IMR-90 (cell line): ENCODE data around the gene LIN9. TPM values are rescaled to one million over a fixed set of nuclear protein-coding genes. Genes with fewer than 3 reads are reported as not detected.

Experiments
- ATAC-seq: fragments of 200-7000 bp; cut with Tn5 transposase; 2 replicates; pipeline ENCODE4 v1.9.1; 2020; ENCODE audit warnings: low read depth, mild to moderate bottlenecking, moderate library complexity
- BruUV-seq: library from RNA; stranded (reverse); fragments of 400-500 nt; replicated peaks from 2 replicates; lab custom pipeline; 2021; lab: Mats Ljungman, UMichigan
- CTCF ChIA-PET: fragments of 300-600 bp; formaldehyde crosslinking; extraction: SDS; loops from one replicate; lab custom pipeline; 2021; ENCODE audit warnings: antibody characterized with exemption; lab: Yijun Ruan, JAX
- POLR2A ChIA-PET: fragments of 300-600 bp; sonication (Branson Sonifier 250); formaldehyde crosslinking; loops from one replicate; lab custom pipeline; 2022; ENCODE audit warnings: antibody characterized with exemption; ENCODE audit not compliant: unreplicated experiment; lab: Charles Lee
- DNase-seq: peaks from one replicate; pipeline ENCODE4 v3.0.0; 2013
- H2AFZ ChIP-seq: replicated peaks from 2 replicates; pipeline ENCODE3; 2013; ENCODE audit warnings: low read length, mild to moderate bottlenecking; ENCODE audit not compliant: poor library complexity
- H2AK5ac ChIP-seq: 2 replicates; pipeline ENCODE4 v1.6.1; 2013; ENCODE audit warnings: low read depth, low read length, inconsistent platforms
- H2AK9ac ChIP-seq: replicated peaks from 2 replicates; pipeline ENCODE3; 2013; ENCODE audit warnings: mild to moderate bottlenecking, low read depth, low read length, moderate library complexity; ENCODE audit not compliant: poor library complexity
- H2BK120ac ChIP-seq: 2 replicates; pipeline ENCODE4 v1.6.1; 2013; ENCODE audit warnings: low read depth, low read length, inconsistent platforms
- H2BK15ac ChIP-seq: 3 replicates; pipeline ENCODE4 v1.6.1; 2013; ENCODE audit warnings: low read depth, low read length, inconsistent platforms
- H2BK20ac ChIP-seq: 2 replicates; pipeline ENCODE4 v1.6.1; 2013; ENCODE audit warnings: low read depth, mild to moderate bottlenecking, inconsistent platforms, low read length, moderate library complexity
- H2BK5ac ChIP-seq: 2 replicates; pipeline ENCODE4 v1.6.1; 2013; ENCODE audit warnings: mild to moderate bottlenecking, low read depth, low read length, inconsistent platforms; ENCODE audit not compliant: poor library complexity, severe bottlenecking
- H3K14ac ChIP-seq: replicated peaks from 2 replicates; pipeline ENCODE4 v1.6.1; 2013; ENCODE audit warnings: low read depth, low read length, inconsistent platforms
- H3K18ac ChIP-seq: 2 replicates; pipeline ENCODE4 v1.6.1; 2013; ENCODE audit warnings: low read depth, low read length, control low read depth
- H3K23ac ChIP-seq: 2 replicates; pipeline ENCODE4 v1.6.1; 2013; ENCODE audit warnings: low read depth, low read length, inconsistent platforms
- H3K27ac ChIP-seq: 2 replicates; pipeline ENCODE4 v1.5.1; 2013; ENCODE audit warnings: mild to moderate bottlenecking, control low read depth, low read length; ENCODE audit not compliant: insufficient read depth
- H3K27me3 ChIP-seq: 2 replicates; pipeline ENCODE4 v1.6.1; 2013; ENCODE audit warnings: low read length; ENCODE audit not compliant: control insufficient read depth, insufficient read depth
- H3K36me3 ChIP-seq: 2 replicates; pipeline ENCODE4 v1.6.1; 2013; ENCODE audit warnings: low read length, mixed read lengths; ENCODE audit not compliant: control insufficient read depth, insufficient read depth
- H3K4ac ChIP-seq: 2 replicates; pipeline ENCODE4 v1.6.1; 2013; ENCODE audit warnings: low read depth, low read length, inconsistent platforms
- H3K4me1 ChIP-seq: 2 replicates; pipeline ENCODE4 v1.6.1; 2013; ENCODE audit warnings: low read length, mixed read lengths; ENCODE audit not compliant: control insufficient read depth, insufficient read depth
- H3K4me2 ChIP-seq: 2 replicates; pipeline ENCODE4 v1.6.1; 2013; ENCODE audit warnings: low read depth, mild to moderate bottlenecking, control low read depth, low read length, moderate library complexity
- H3K4me3 ChIP-seq: 2 replicates; pipeline ENCODE4 v1.5.1; 2013; ENCODE audit warnings: low read depth, mild to moderate bottlenecking, control low read depth, low read length, moderate library complexity; ENCODE audit not compliant: insufficient read depth
- H3K56ac ChIP-seq: 2 replicates; pipeline ENCODE4 v1.6.1; 2013; ENCODE audit warnings: low read length, inconsistent platforms; ENCODE audit not compliant: insufficient read depth; ENCODE audit errors: extremely low read depth
- H3K79me1 ChIP-seq, 2 experiments: 2 replicates each; pipeline ENCODE4 v1.6.1; 2013; ENCODE audit warnings: low read length in 2 of 2, inconsistent platforms in 1 of 2, low read depth in 1 of 2
- H3K9ac ChIP-seq: 2 replicates; pipeline ENCODE4 v1.6.1; 2013; ENCODE audit warnings: low read depth, low read length, control low read depth
- H3K9me1 ChIP-seq: 2 replicates; pipeline ENCODE4 v1.6.1; 2013; ENCODE audit warnings: low read length, inconsistent platforms; ENCODE audit not compliant: insufficient read depth
- H3K9me3 ChIP-seq: 2 replicates; pipeline ENCODE4 v1.6.1; 2013; ENCODE audit warnings: low read length; ENCODE audit not compliant: control insufficient read depth, insufficient read depth
- H4K20me1 ChIP-seq: 2 replicates; pipeline ENCODE4 v1.6.1; 2013; ENCODE audit warnings: low read length, inconsistent platforms; ENCODE audit not compliant: insufficient read depth
- H4K5ac ChIP-seq: 2 replicates; pipeline ENCODE4 v1.6.1; 2013; ENCODE audit warnings: mild to moderate bottlenecking, low read depth, low read length, control low read depth
- H4K8ac ChIP-seq, 2 experiments: 2 replicates each; pipeline ENCODE4 v1.6.1; 2013; ENCODE audit warnings: low read depth in 2 of 2, low read length in 2 of 2, control low read depth in 1 of 2, inconsistent platforms in 1 of 2
- H4K91ac ChIP-seq: 2 replicates; pipeline ENCODE4 v1.6.1; 2013; ENCODE audit warnings: low read depth, low read length, inconsistent platforms; ENCODE audit not compliant: insufficient read depth
- BHLHE40 ChIP-seq: fragments of 150-350 bp; IDR thresholded peaks from 2 replicates; pipeline ENCODE4 v1.6.1; 2016; ENCODE audit warnings: mild to moderate bottlenecking, low read depth, low read length
- CEBPB ChIP-seq: IDR thresholded peaks from 2 replicates; pipeline ENCODE4 v1.6.1; 2012; ENCODE audit warnings: low read depth, low read length, improper control_type of control experiment
- CHD1 ChIP-seq: IDR thresholded peaks from 2 replicates; pipeline ENCODE4 v1.6.1; 2012; ENCODE audit warnings: low read depth, low read length, improper control_type of control experiment
- CTCF ChIP-seq: conservative IDR thresholded peaks from 2 replicates; pipeline ENCODE4 v1.5.1; 2012; ENCODE audit warnings: mild to moderate bottlenecking, low read depth, low read length, improper control_type of control experiment
- ELK1 ChIP-seq: fragments of 150-350 bp; IDR thresholded peaks from 2 replicates; pipeline ENCODE4 v1.6.1; 2016; ENCODE audit warnings: low read depth, mild to moderate bottlenecking, low read length, moderate library complexity, borderline replicate concordance
- FOS ChIP-seq: fragments of 150-350 bp; IDR thresholded peaks from 2 replicates; pipeline ENCODE4 v1.6.1; 2016; ENCODE audit warnings: low read depth, low read length
- MAZ ChIP-seq: IDR thresholded peaks from 2 replicates; pipeline ENCODE4 v1.6.1; 2012; ENCODE audit warnings: low read depth, mild to moderate bottlenecking, low read length, improper control_type of control experiment, moderate library complexity, borderline replicate concordance
- MXI1 ChIP-seq: IDR thresholded peaks from 2 replicates; pipeline ENCODE4 v1.6.1; 2012; ENCODE audit warnings: low read depth, mild to moderate bottlenecking, low read length, moderate library complexity, borderline replicate concordance
- NFE2L2 ChIP-seq: fragments of 150-350 bp; IDR thresholded peaks from 2 replicates; pipeline ENCODE4 v1.6.1; 2016; ENCODE audit warnings: low read depth, mild to moderate bottlenecking, low read length
- POLR2A ChIP-seq: IDR thresholded peaks from 2 replicates; pipeline ENCODE4 v1.6.1; 2012; ENCODE audit warnings: mild to moderate bottlenecking, low read depth, low read length
- RAD21 ChIP-seq: IDR thresholded peaks from 2 replicates; pipeline ENCODE4 v1.6.1; 2012; ENCODE audit warnings: low read length, improper control_type of control experiment
- RFX5 ChIP-seq: IDR thresholded peaks from 2 replicates; pipeline ENCODE4 v1.8.0; 2012; ENCODE audit warnings: low read depth, mild to moderate bottlenecking, low read length, moderate library complexity
- USF2 ChIP-seq: fragments of 150-350 bp; IDR thresholded peaks from 2 replicates; pipeline ENCODE4 v1.6.1; 2017; ENCODE audit warnings: mild to moderate bottlenecking, antibody characterized with exemption, low read length, low read depth
- WGBS, 2 experiments: methylation state at CpG; one replicate each; pipeline versions ENCODE4 v1.1.5 to v1.1.7; 2013; ENCODE audit warnings: missing lambda C conversion rate in 2 of 2; ENCODE audit not compliant: insufficient read length in 1 of 2; ENCODE audit errors: extremely low coverage in 2 of 2; 5-methylcytosine and 5-hydroxymethylcytosine counted together
- dilution Hi-C: fragments of 300-500 bp; cut with HindIII; formaldehyde crosslinking; loops from one replicate; pipeline ENCODE4 v1.14.3; 2018; ENCODE audit warnings: low sequenced_read_pairs; ENCODE audit not compliant: unreplicated experiment
- in situ Hi-C: fragments of 300-500 bp; cut with MboI; formaldehyde crosslinking; loops from 3 replicates; pipeline ENCODE4 v1.14.3; 2019; ENCODE audit warnings: low sequenced_read_pairs, inconsistent platforms, mixed read lengths
- intact Hi-C: fragments of 100-400 bp; cut with micrococcal nuclease; formaldehyde crosslinking; loops from 2 replicates; pipeline ENCODE4 v1.10.0; 2022
- polyA plus RNA-seq, 3 experiments: library from polyadenylated mRNA; depleted of rRNA; stranded (reverse); fragments of >200 nt; gene quantifications; 2 replicates each; pipeline ENCODE4 v1.2.3, GENCODE V29; 2012; ENCODE audit warnings: low replicate concordance in 1 of 3
- total RNA-seq: library from RNA; depleted of rRNA; stranded (reverse); fragments of >200 nt; gene quantifications from 2 replicates; pipeline ENCODE4 v1.2.3, GENCODE V29; 2012

LIN9 gene
- total and polyA plus RNA-seq, 2 of the 4 experiments (the other 2 are of a cell fraction) = 2.3 to 3.9 TPM

- H3K9ac ChIP-seq = no peak overlapping the region
- WGBS, 2 experiments = no CpG with 5 or more reads among the region's 2 CpGs
- no peak overlapping the region for H2BK15ac ChIP-seq
- no peaks in the 10 kb centered on the region for H3K36me3 ChIP-seq
- dilution Hi-C loops = no loop called here
- peaks cover 4% of the 10 kb centered on the region for H3K4me1 ChIP-seq
- ATAC-seq = no peak
- ChIA-PET CTCF (no interaction called here), POLR2A (no interaction called here)
- H2AK9ac ChIP-seq = no peak overlapping the region
- TF ChIP-seq FOS (no peak), MXI1 (no peak), ELK1 (no peak), RFX5 (no peak), CEBPB (no peak), CHD1 (no peak), RAD21 (no peak), CTCF (no peak), MAZ (no peak), NFE2L2 (no peak), BHLHE40 (no peak), USF2 (no peak), POLR2A (no peak)
- H3K4ac ChIP-seq = no peak overlapping the region
- H2AFZ ChIP-seq = no peak overlapping the region
- no peak overlapping the region for H3K4me2 ChIP-seq
- H3K4me3 ChIP-seq = no peak overlapping the region
- H3K79me1 ChIP-seq = peaks cover 5 to 9% of the 10 kb centered on the region in 2 experiments; a peak in 3 of 4 replicates
- no peak overlapping the region for H3K23ac ChIP-seq
- H4K91ac ChIP-seq = no peak overlapping the region
- H3K18ac ChIP-seq = no peak overlapping the region
- no peak overlapping the region for H2BK5ac ChIP-seq
- H4K20me1 ChIP-seq = no peaks in the 10 kb centered on the region
- H3K27ac ChIP-seq = no peak overlapping the region
- no peak overlapping the region for H2BK120ac ChIP-seq
- H3K27me3 ChIP-seq = no peaks in the 10 kb centered on the region; the same call in 1 of the 2 replicates
- DNase-seq = no peak
- H3K56ac ChIP-seq = no peak overlapping the region
- no peak overlapping the region for H2AK5ac ChIP-seq
- no TSS peak for BruUV-seq
- no peak overlapping the region for H2BK20ac ChIP-seq
- H3K9me1 ChIP-seq = peaks cover 2% of the 10 kb centered on the region; the same call in 1 of the 2 replicates
- intact Hi-C loops = no loop called here
- H3K9me3 ChIP-seq = no peaks in the 10 kb centered on the region
- no peak overlapping the region for H3K14ac ChIP-seq
- no peak overlapping the region for H4K8ac ChIP-seq
- in situ Hi-C loops = no loop called here
- no peak overlapping the region for H4K5ac ChIP-seq
Measured at GRCh38 chr1:226310637-226311195, 1.8 kb upstream of the LIN9 start.
